ENCODE data around the gene PLA2G15. TPM values are rescaled to one million over a fixed set of nuclear protein-coding genes. Genes with fewer than 3 reads are reported as not detected.

The PLA2G15 gene
- total RNA-seq, 1 experiment from 2014 or later: 33.2 TPM

- Mint-ChIP-seq H3K4me1 (ENCODE audit: low read depth, unreplicated experiment) (peaks cover 55% of the 10 kb centered on the region), H3K27ac (ENCODE audit: unreplicated experiment) (peak overlapping the region; percentile 89), H3K36me3 (ENCODE audit: insufficient read depth, unreplicated experiment) (peaks cover 100% of the 10 kb centered on the region), H3K9me3 (ENCODE audit: unreplicated experiment) (no peaks in the 10 kb centered on the region), H3K4me3 (ENCODE audit: unreplicated experiment) (peak overlapping the region; percentile 46), H3K27me3 (ENCODE audit: insufficient read depth, unreplicated experiment) (no peaks in the 10 kb centered on the region)
- intact Hi-C loops (cut with micrococcal nuclease; ENCODE audit: unreplicated experiment): loop anchor here (1.0 to 5.0 kb wide), 2 partner anchors 29 to 37 kb away; partner anchors contain the start of gene SLC7A6
- no peak for TF ChIP-seq CTCF (IDR thresholded peaks at IDR 0.05; ENCODE audit: insufficient read depth in 1 of 2, low read depth in 1 of 2, low read length in 1 of 2, severe bottlenecking in 1 of 2, unreplicated experiment in 1 of 2)
- DNase-seq: peak in 1 of 2 experiments; percentile 42
- no TSS peak for BruUV-seq (replicated peaks)
- CTCF ChIA-PET: interaction anchor here (1.6 to 1.7 kb wide), 2 partner anchors 29 to 37 kb away, joined by 5 read pairs; no protein-coding TSS in a partner anchor
- H3K9me3 ChIP-seq: no peaks in the 10 kb centered on the region
- POLR2A ChIA-PET: interaction anchor here (1.3 to 4.0 kb wide), 4 partner anchors 12 to 37 kb away, joined by 5 to 20 read pairs (median 9); partner anchors contain the start of genes PRMT7 and SLC7A6OS
- H3K4me3 ChIP-seq (ENCODE audit: low read depth, low read length): no peak overlapping the region
- peaks cover 13% of the 10 kb centered on the region for H3K36me3 ChIP-seq (ENCODE audit: control insufficient read depth, insufficient read depth, low read length)
- H3K27me3 ChIP-seq (replicated peaks; ENCODE audit: control insufficient read depth, insufficient read depth, low read length): no peaks in the 10 kb centered on the region
- peaks cover 29% of the 10 kb centered on the region for H3K4me1 ChIP-seq
Measured at GRCh38 chr16:68298907-68299561, 53.9 kb downstream of the PLA2G15 start.

GRCh38 chr16:68299571-68300453 lies 54.6 kb downstream of the PLA2G15 start:
- Histone ChIP-seq H3K36me3 (ENCODE audit: control insufficient read depth, insufficient read depth, low read length) (peaks cover 11% of the 10 kb centered on the region), H3K27me3 (replicated peaks; ENCODE audit: control insufficient read depth, insufficient read depth, low read length) (no peaks in the 10 kb centered on the region), H3K9me3 (no peaks in the 10 kb centered on the region), H3K4me3 (ENCODE audit: low read depth, low read length) (no peak overlapping the region), H3K4me1 (peaks cover 27% of the 10 kb centered on the region)
- H3K9me3 Mint-ChIP-seq (ENCODE audit: unreplicated experiment): no peaks in the 10 kb centered on the region
- no peaks in the 10 kb centered on the region for H3K27me3 Mint-ChIP-seq (ENCODE audit: insufficient read depth, unreplicated experiment)
- ChIA-PET POLR2A (interaction anchor here (0.7 to 4.0 kb wide), 6 partner anchors 11 to 62 kb away, joined by 3 to 20 read pairs (median 6); partner anchors contain the start of genes PRMT7, SLC7A6 and SLC7A6OS), CTCF (interaction anchor here (1.5 to 1.7 kb wide), 3 partner anchors 28 to 38 kb away, joined by 5 to 6 read pairs (median 5); no protein-coding TSS in a partner anchor)
- H3K4me1 Mint-ChIP-seq (ENCODE audit: low read depth, unreplicated experiment): peaks cover 50% of the 10 kb centered on the region
- DNase-seq: no peak
- H3K36me3 Mint-ChIP-seq (ENCODE audit: insufficient read depth, unreplicated experiment): peaks cover 100% of the 10 kb centered on the region
- BruUV-seq (replicated peaks): TSS peak; percentile 4
- intact Hi-C loops (cut with micrococcal nuclease; ENCODE audit: unreplicated experiment): loop anchor here (1.0 to 5.0 kb wide), 2 partner anchors 28 to 38 kb away; partner anchors contain the start of gene SLC7A6
- peak overlapping the region; percentile 46 for H3K4me3 Mint-ChIP-seq (ENCODE audit: unreplicated experiment)
- H3K27ac Mint-ChIP-seq (ENCODE audit: unreplicated experiment): peak overlapping the region; percentile 89
- TF ChIP-seq CTCF (IDR thresholded peaks at IDR 0.05; ENCODE audit: insufficient read depth in 1 of 2, low read depth in 1 of 2, low read length in 1 of 2, severe bottlenecking in 1 of 2, unreplicated experiment in 1 of 2): no peak

Measured in Caco-2 (cell line).